ENCODE results near the gene ST3GAL5.
"Not testable (repeated sequence)": the region's sequence is repeated elsewhere in the genome, so short reads cannot be mapped to it uniquely, and the experiment has no call there.

The ST3GAL5 gene

DNA sequence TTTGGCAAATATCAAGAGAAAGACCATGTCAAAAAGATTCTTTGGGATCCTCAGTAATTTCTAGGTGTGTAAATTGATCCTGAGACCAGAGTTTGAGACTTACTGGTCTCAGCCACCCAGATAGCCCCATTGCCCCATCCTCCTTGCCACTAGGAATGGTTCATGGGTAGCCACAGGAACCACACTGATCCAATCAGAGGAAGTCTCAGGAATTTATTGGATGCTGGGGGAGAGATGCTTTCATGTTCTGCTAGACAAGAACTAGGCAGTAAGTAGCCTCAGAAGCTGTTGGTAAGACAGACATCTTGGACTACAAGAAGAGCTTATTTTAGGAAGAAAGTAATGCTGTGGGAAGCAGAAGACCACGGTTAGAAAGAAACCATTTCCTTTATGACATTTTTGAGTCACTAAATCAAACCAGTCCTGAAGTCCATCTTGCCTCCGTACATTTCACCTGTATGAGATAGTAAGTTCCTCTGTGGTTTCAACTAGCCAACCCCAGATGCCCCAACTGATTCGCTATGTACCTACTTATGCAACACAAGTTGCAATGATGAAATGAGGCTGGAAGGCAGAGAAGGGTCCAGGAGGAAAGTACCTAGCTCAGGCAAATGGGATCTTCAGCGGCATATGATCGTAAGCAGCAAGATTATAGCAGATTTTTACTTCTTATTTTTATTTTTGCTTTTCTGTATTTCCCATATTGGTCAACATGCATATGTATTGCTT, 3.6 kb upstream of the ST3GAL5 start:
- DNase-seq, result no peak

DNA sequence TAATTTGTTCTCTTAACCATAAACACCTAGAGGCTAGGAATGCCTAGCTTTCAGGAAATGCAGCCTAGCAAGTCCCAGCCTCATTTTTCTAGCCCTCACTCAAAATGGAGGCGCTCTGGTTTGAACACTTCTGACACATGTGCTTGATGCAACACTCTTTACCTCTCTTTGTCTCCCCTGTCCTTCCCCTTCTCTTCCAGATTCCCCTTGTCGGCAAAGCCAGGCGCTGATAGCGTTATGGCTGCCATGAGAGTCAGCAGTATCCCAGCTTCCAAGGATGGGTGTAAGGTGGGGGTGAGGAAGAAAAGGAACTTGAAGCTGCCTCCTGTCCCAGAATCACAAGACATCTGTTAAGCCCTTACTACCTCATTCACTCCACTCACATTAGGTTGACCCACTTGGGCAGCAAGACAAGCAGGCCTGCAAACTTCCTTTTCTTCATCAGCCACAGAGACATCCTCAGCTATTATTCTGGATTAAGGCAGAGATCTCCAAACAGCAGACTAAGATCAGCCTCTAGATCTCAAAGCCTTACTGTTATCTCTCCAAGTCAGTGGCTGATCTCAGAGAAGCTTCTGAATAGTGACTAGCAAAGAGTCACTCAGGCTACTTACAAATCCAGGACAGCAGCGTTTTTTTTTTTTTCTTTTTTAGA, 1.9 kb upstream of the ST3GAL5 start:
- DNase-seq, result no peak

DNA sequence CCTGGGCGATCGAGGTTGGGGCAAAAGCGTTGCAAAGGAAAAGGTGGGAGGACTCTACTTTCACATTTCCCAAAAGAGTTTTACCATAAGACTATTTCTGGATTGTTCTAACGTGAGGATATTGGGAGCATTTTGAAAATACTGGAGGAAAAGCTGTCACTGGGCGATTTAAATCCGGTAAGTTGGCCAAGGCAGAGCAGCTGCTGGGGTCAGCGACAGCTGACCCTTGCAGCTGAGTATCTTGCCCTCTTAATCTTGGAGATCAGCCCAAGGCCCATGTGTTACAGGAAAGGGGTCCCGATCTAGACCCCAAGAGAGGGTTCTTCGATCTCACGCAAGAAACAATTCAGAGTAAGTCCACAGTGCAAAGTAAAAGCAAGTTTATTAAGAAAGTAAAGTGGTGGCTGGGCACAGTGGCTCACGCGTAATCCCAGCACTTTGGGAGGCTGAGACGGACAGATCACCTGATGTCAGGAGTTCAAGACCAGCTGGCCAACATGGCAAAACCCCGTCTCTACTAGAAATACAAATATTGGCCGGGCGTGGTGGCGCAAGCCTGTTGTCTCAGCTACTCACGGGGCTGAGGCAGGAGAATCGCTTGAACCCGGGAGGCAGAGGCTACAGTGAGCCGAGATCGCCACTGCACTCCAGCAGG, 964 bp upstream of the ST3GAL5 start:
- DNase-seq, result no peak

DNA sequence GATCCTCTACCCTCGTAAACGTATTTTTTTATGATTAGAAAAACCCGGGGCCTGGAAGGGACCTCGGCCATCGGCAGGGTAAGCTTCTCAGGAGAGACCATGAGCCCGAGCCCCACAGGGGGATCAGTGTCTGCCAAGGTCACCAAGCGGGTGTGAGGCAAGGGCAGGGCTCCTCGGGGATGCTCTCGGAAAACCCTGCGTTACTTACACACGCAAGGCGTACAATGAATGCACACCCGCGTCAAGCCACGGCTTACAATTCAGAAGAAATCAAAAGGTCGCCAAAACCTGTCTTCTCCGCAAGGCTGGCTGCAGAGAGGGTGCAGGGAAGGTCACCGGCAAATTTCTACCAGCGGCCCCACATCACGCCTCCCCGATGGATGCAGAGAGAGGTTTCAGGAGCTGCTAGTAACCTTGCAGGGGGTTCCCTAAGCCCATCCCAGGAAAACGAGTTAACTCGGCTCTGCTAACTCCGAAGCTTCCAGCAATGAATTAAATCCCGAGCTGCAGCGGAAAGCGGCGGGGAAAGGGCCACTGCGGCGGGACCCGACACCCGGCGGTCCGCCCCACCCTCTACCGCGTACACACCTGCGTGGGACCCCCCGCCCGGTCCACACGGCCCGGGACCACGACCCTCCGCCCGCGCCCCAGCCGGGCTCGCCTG, 638 bp downstream of the ST3GAL5 start:
- peak; percentile 53 for DNase-seq

DNA sequence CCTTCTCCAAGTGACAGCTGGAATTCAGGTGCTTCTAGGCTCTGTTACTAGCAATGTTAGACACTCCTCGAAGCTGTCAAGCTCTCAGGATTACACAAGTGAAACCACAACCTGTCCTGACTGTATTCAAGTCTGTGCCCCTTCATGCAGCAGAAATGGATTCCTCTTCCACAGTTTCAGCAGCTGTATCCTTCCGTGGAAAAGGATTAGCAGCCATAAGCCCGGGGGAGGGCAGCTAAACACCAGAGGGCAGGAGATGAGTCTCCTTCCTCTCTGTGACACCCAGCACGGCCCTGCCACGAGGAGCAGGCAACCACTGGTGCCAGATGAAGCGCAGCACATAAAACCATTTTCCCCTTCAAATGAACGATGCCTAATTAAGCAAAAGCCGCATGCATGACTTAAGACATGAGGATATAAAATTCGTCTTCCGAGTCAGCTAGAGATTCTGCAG, 1.2 kb downstream of the ST3GAL5 start:
- peak; percentile 61 for DNase-seq

DNA sequence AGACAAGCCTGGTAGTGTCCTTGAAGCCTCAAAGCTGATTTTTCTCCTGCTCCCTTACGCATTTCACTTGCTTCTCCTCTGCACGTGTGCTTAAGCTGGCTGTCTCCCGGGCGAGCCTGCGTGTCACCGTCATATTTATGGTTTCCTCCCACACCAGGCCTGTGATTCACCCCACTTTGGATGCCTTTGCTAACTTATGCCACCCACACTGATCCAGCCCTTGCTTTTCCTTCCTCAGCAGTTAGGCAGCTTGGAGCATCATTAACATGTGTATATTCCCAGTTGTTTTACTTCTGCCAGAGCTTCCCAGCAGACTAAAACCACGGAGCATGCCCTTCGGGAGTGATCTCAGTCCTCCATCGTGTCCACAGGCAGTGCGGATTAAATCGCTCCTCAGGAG, 2.2 kb downstream of the ST3GAL5 start:
- peak; percentile 81 for DNase-seq

DNA sequence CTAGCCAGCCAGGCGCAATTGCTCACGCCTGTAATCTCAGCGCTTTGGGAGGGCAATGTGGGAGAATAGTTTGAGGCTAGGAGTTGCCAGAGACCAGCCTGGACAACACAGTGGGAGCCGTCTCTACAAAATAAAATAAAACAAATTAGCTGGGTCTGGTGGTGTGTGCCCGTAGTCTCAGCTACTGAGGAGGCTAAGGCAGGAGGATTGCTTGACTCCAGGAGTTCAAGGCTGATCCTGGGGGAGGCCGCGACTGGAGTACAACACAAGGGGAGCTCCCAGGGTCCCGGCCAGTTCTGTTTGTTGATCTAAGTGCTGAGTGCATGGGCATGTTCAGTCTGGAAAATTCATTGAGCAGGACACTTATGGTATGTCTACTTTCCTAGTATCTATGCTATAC, 2.6 kb downstream of the ST3GAL5 start:
- no peak for DNase-seq

DNA sequence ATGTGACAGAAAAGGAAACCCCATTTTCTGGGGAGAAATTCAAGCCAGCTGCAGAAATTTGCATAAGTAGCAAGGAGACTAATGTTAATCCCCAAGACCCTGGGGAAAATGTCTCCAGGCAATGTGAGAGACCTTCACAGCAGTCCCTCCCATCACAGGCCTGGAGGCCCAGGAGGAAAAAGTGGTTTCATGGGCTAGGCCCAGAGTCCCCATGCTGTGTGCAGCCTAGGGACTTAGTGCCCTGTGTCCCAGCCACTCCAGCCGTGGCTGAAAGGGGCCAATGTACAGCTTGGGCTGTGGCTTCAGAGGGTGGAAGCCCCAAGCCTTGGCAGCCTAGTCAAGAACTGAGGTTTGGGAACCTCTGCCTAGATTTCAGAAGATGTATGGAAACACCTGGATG, 7.0 kb downstream of the ST3GAL5 start:
- not testable (repeated sequence) for DNase-seq

DNA sequence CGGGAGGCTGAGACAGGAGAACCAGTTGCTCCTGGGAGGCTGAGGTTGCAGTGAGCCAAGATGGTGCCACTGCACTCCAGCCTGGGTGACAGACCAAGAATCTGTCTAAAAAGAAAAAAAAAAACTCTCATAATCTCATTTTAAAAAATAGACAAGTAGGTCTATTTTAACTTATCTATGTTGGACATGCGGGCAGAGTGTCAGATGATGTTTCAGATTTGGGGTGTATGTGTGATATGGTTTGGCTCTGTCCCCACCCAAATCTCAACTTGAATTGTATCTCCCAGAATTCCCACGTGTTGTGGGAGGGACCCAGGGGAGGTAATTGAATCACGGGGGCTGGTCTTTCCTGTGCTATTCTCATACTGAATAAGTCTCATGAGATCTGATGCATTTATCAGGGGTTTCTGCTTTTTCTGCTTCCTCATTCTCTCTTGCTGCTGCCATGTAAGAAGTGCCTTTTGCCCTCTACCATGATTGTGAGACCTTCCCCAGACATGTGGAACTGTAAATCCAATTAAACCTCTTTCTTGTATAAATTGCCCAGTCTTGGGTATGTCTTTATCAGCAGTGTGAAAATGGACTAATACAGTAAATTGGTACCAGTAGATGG, 8.0 kb downstream of the ST3GAL5 start:
- not testable (repeated sequence) for DNase-seq

DNA sequence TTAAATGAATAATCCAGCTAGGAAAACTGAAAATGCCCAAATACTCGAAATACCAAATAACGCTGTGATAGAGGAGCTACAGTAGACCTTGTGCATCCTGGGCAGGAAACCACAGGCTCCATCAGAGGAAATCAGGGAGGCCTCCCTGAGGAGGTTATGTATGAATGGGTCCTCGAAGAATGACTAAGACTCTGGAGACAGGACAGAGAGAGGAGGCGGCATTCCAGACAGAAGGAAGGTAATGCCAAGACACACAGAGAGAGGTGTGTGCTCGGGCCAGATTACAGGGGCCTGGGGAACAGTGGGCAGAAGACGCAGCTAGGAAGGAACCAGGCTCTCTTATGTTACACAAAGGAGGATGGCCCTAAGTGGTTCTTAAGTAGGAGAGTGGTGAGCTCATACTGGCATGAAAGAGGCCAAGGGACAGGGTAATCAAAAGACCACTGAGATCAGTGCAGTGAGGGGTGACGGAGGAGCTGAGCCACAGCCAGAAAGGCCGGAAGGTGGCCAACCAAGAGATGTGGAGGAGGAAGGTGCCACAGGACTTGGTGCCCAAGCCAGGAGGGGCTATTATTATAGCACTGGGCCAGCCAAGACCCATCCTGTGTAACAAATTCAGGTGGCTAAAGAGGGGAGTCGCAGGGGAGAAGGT, 9.9 kb downstream of the ST3GAL5 start:
- no peak for DNase-seq

DNA sequence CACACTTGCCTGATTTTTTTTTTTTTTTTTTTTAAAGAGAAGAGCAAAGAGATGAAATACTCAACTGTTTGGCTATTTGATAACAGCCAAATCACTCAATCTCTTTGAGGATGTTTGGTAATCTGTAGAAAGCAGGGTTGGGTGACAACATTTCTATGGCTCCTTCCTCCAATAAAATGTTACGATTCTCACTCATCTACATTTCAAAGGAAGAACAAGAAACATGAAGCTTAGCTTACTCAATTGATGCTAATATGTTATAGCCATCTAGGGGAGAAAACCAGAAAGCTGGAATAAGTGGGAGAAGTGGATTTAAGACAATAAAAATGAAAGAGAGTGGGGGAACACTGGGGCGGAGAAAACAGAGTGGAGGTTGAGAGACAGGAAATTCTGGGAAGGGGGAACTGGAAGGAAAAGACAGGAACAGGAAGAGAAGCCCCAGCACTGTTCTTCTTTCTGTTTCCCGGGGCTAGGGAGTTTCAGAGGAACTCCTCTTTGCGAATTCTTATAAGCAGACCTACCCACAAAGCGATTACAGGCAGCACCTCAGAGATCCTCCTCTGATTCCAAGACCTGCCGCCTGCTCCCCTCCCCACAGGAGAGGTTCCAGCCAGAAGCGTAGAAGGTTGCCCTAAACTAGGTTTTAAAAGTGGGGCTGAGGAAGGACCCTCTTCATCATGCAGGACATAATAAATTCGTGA, 13.3 kb downstream of the ST3GAL5 start:
- no peak for DNase-seq

DNA sequence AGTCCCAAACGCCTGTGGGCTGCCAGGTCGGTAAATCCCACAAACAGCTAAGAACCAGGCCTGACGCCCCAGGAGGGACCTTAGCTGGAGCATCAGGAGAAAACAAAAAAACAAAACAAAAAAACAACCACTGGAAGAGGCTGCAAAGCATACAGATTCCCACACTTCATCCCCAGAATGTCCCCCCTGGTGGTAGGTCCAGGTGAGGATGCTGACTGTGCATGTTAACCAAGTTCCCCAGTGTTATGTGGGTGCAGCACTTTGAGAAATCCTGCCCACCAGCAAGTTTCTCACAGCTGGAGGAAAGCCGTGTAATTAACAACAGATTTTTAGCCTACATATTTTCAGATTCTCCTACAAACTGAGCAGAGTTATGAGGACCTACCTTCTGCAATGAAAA, 15.1 kb downstream of the ST3GAL5 start:
- no peak for DNase-seq

DNA sequence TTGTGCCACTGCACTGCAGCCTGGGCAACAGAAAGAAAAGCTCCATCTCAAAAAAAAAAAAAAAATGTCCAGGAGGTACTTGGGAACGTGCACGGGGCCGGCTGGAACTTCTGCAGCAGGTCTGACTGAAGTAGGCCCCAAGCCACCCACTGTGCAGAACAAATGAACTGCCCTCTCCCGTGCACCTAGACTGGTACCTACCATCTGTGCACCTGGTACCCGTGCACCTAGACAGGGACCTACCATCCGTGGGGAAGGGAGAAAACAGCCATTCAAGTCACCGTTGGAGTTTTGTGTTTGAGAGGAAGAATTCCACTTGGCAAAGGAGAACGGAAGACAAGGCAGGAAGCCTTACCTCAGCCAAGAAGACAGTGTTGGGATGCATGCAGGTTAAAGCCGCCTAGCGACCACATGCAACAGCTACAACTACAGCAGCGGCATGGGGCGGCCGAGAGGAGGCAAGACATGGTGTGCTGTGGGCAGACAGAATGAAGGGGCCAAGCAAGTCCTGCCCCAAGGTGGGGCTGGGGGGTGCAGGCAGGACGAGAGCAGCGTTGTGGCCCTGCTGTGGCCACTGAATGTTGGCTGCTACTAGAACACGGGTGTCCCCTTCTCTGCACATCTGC, 16.1 kb downstream of the ST3GAL5 start:
- DNase-seq, result no peak

DNA sequence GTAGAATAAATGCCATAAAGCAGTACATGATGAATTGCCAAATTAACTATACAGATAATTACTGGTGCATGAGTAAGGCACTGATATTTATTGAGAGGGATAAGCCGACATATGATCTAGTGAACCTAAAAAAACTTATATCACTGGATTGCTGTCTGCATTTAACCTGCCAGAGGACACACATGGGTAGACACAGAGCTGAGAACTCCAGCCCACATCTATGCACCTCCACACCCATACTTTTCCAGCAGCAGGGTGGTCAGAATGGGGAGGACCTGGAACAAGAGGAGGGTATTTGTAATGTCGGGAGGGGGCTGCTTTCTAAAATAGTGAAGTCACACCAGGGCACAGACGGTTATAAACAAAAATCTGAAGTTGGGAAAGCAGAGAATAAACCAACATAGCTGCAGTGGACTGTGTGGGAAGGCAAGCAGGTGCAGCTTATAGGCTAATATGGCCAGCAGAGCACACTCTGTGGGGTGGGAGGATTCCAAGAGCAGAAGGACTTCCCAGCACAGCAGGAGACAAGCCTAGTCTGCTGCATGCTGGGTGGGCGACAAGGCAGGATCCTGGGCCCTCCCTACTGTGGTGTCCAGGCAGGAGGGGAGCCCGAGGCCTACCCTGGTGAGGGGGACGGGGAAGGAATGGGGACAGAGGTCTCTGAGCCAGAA, 17.2 kb downstream of the ST3GAL5 start:
- no peak for DNase-seq

DNA sequence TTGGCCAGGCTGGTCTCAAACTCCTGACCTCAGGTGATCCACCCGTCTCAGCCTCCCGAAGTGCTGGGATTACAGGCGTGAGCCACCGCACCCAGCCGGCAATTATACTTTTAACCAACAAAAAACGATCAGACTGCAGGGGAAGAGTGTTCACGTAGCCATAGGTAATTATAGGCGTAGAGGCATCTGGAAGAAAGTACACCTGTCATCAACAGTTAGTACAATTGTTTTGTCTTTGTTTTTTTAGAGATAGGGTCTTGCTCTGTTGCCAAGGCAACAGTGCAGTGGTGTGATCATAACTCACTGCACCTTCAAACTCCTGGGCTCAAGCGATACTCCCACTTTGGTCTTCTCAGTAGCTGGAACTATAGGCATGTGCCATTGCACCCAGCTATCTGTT, 20.0 kb downstream of the ST3GAL5 start:
- DNase-seq, result no peak

DNA sequence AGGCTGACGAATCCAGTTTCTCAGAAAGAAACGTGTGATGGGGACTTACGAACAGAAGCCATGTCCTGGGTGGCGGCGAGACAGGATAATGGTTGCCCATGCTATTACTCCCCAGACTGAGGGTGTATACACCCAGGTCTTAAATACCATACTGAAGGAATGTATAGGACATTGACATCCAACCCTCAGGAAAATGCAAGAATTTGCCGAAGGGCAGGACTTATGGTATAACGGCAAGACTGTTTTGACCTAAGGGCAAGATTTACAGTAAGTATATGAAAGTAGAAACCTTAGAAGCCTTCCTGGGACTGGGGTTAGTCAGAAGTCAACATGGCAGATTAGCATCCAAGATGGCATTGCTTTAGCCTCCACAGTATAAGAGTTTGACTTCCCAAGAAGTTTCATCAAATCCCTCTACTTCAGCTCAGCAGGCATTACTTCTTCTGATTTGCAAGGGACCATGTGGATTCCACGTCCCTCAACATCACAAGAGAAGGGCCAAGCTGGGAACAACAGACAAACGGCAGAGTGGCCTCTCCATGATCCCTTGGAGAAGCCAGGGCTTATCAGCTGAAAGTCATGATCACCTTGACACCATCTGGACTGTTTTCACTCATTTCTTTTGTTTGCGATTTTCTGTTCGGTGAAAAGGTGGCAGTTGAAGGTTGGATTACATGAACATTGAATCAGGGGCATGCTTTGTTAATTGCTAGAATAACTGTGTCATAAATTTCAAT, 21.1 kb downstream of the ST3GAL5 start:
- no peak for DNase-seq

DNA sequence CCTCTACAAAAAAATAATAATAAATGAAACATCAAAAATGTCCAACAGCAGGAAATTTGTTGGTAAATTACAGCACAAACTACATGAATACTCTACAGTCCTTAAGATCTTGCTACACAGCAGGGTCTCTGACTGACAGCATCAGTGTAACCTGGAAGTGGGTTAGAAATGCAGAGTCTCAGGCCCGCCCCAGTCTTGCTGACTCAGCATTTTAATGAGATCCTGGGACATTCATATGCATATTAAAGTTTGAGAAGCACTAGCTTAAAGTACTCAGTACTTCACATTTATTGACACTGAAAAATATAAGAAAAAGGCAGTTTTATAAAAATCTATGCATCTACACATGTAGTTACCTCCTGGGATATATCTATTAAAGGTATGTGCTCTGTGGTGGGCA, 21.7 kb downstream of the ST3GAL5 start:
- DNase-seq, result no peak

DNA sequence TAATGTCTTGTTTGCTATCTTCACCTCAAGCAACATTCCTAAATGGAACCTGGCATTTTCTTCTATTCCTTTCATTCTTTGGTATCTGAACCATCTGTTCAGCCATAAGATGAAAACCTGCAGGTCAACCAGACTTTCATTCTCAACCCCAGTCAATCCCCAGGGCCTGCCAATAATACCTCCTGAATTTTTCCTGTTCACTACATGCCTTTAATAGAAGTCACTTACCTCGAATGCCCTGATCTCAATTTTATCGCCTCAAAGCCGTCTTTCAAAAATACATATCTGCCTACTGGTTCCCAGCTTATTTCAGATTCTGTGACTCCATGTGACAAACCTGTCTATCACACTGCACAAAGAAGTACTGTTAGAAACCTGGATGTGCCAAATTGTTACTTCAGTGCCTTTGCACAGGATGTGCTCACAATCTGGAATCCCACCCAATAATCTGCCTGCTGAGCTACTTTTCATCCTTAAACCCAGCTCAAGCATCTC, 22.6 kb downstream of the ST3GAL5 start:
- DNase-seq, result no peak

DNA sequence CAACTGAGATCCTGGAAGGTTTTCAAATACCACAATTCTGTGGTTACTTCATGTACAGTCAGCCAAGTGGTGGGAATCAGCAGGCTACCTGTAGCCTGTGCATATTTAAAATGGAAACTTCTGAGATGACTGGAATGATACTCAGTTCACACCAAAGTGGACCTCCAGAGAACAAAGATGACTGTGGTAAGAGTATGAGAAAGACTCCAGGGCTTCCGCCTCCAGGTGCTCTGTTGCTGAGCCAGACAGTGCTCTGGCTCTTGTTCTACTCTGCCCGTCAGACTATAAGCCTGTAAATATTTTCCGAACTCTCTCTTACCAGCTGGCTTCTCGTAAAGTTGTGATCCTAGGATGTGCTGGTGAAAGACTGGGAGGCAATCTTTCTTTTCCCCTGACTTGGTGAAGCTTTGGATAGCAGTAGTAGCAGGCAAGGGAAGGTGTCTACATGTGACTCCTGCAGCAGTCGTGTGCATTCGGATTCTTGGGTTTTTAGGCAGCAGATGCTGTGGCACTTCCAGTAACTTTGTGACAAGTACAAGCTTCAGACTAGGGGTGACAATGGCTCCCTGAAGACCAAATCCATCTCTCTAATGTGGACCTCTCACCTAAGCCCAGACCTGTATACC, 23.1 kb downstream of the ST3GAL5 start:
- DNase-seq, result peak; percentile 57
